H1 (cell line): ENCODE results near the gene LANCL2. TPM values are rescaled to one million over a fixed set of nuclear protein-coding genes. Genes with fewer than 3 reads are reported as not detected.

Experiments
- CTCF ChIA-PET: fragments of 300-600 bp; sonication (Branson Sonifier 250); formaldehyde crosslinking; loops from one replicate; lab custom pipeline; 2021; ENCODE audit not compliant: partially characterized antibody; lab: Charles Lee
- POLR2A ChIA-PET: fragments of 300-600 bp; sonication (Branson Sonifier 250); formaldehyde crosslinking; loops from one replicate; lab custom pipeline; 2021; ENCODE audit warnings: inconsistent platforms; ENCODE audit not compliant: partially characterized antibody; lab: Charles Lee
- DNase-seq, 2 experiments: peaks; one replicate each; pipeline versions ENCODE4 v3.0.0 to v3.0.0-alpha.2; 2010 to 2022; ENCODE audit warnings: low spot score in 2 of 2, low read depth in 1 of 2, mixed read lengths in 1 of 2
- FAIRE-seq: peaks from 2 replicates; lab custom pipeline; 2011; peaks lifted over from hg19 to GRCh38; lab: Jason Lieb, UNC
- H2AFZ ChIP-seq: 2 replicates; pipeline ENCODE4 v1.8.1; 2012; ENCODE audit warnings: low read length, inconsistent platforms
- H2AK5ac ChIP-seq: 2 replicates; pipeline ENCODE4 v1.6.1; 2013; ENCODE audit warnings: low read depth, low read length
- H2BK120ac ChIP-seq: replicated peaks from 2 replicates; pipeline ENCODE3; 2013; ENCODE audit warnings: low read depth, low read length, inconsistent platforms
- H2BK12ac ChIP-seq: 2 replicates; pipeline ENCODE4 v1.6.1; 2013; ENCODE audit warnings: low read depth, low read length
- H2BK15ac ChIP-seq: 2 replicates; pipeline ENCODE4 v1.6.1; 2013; ENCODE audit warnings: low read length
- H2BK20ac ChIP-seq: 2 replicates; pipeline ENCODE4 v1.6.1; 2013; ENCODE audit warnings: low read length
- H2BK5ac ChIP-seq: 2 replicates; pipeline ENCODE4 v1.6.1; 2013; ENCODE audit warnings: low read depth, low read length
- H3K14ac ChIP-seq: 2 replicates; pipeline ENCODE4 v1.6.1; 2013; ENCODE audit warnings: inconsistent platforms; ENCODE audit not compliant: insufficient read length
- H3K18ac ChIP-seq: 2 replicates; pipeline ENCODE4 v1.6.1; 2013; ENCODE audit warnings: low read length; ENCODE audit errors: extremely low read depth
- H3K23ac ChIP-seq: 2 replicates; pipeline ENCODE4 v1.6.1; 2013; ENCODE audit warnings: inconsistent platforms; ENCODE audit not compliant: insufficient read length
- H3K23me2 ChIP-seq: 2 replicates; pipeline ENCODE4 v1.6.1; 2013; ENCODE audit warnings: low read depth, low read length
- H3K27ac ChIP-seq: 2 replicates; pipeline ENCODE4 v1.6.1; 2011; ENCODE audit warnings: low read depth, low read length, inconsistent platforms
- H3K27me3 ChIP-seq, 4 experiments: replicated peaks in 1 of 4; 1 replicate in 1 of 4; 2 replicates in 3 of 4; pipeline versions ENCODE4 v1.6.1 to v1.8.1; 2011 to 2013; ENCODE audit warnings: low read length in 3 of 4, mild to moderate bottlenecking in 3 of 4, inconsistent platforms in 2 of 4, mixed read lengths in 2 of 4, moderate library complexity in 1 of 4; ENCODE audit not compliant: control insufficient read depth in 3 of 4, insufficient read depth in 3 of 4; ENCODE audit errors: extremely low read depth in 1 of 4
- H3K36me3 ChIP-seq, 4 experiments: 2 replicates each; pipeline versions ENCODE4 v1.6.1 to v1.8.1; 2011 to 2013; ENCODE audit warnings: mild to moderate bottlenecking in 4 of 4, low read length in 3 of 4, moderate library complexity in 2 of 4, control low read depth in 1 of 4, inconsistent platforms in 1 of 4; ENCODE audit not compliant: insufficient read depth in 4 of 4, control insufficient read depth in 2 of 4
- H3K4ac ChIP-seq: replicated peaks from 2 replicates; pipeline ENCODE3; 2013; ENCODE audit warnings: low read length, low read depth, mixed read lengths, inconsistent platforms; ENCODE audit not compliant: insufficient read length
- H3K4me1 ChIP-seq, 4 experiments: replicated peaks in 1 of 4; 1 replicate in 1 of 4; 2 replicates in 3 of 4; pipeline versions ENCODE4 v1.6.1 to v1.8.1; 2011 to 2013; ENCODE audit warnings: low read length in 3 of 4, inconsistent platforms in 2 of 4, mixed read lengths in 1 of 4; ENCODE audit not compliant: insufficient read depth in 4 of 4, control insufficient read depth in 3 of 4
- H3K4me2 ChIP-seq, 2 experiments: 2 replicates each; pipeline versions ENCODE4 v1.6.1 to v1.8.1; 2011 to 2013; ENCODE audit warnings: low read depth in 2 of 2, low read length in 2 of 2, control low read depth in 1 of 2, inconsistent platforms in 1 of 2, mild to moderate bottlenecking in 1 of 2; ENCODE audit not compliant: insufficient read depth in 1 of 2
- H3K4me3 ChIP-seq, 4 experiments: fragments of 200-600, 300-600 bp in 1 of 4; sonication (generic), shearing (Covaris generic), sonication (Bioruptor Twin) in 1 of 4; 2 replicates each; pipeline versions ENCODE4 v1.5.1 to v1.8.1; 2011 to 2016; ENCODE audit warnings: low read length in 4 of 4, low read depth in 3 of 4, control low read depth in 2 of 4, inconsistent platforms in 2 of 4, mild to moderate bottlenecking in 2 of 4, mixed read lengths in 1 of 4, moderate library complexity in 1 of 4; ENCODE audit not compliant: insufficient read depth in 2 of 4; ENCODE audit errors: extremely low read depth in 1 of 4
- H3K56ac ChIP-seq: replicated peaks from 2 replicates; pipeline ENCODE3; 2013; ENCODE audit warnings: low read depth, mild to moderate bottlenecking, mixed read lengths, low read length, inconsistent platforms; ENCODE audit not compliant: insufficient read length
- H3K79me1 ChIP-seq: 2 replicates; pipeline ENCODE4 v1.6.1; 2013; ENCODE audit warnings: low read depth, low read length, control low read depth
- H3K79me2 ChIP-seq, 2 experiments: 2 replicates each; pipeline versions ENCODE4 v1.6.1 to v1.8.1; 2012 to 2013; ENCODE audit warnings: low read length in 2 of 2, mild to moderate bottlenecking in 2 of 2, inconsistent platforms in 1 of 2; ENCODE audit not compliant: insufficient read depth in 2 of 2, control insufficient read depth in 1 of 2
- H3K9ac ChIP-seq, 4 experiments: replicated peaks in 1 of 4; 1 replicate in 1 of 4; 2 replicates in 3 of 4; pipeline versions ENCODE4 v1.6.1 to v1.8.1; 2011 to 2013; ENCODE audit warnings: low read depth in 3 of 4, low read length in 3 of 4, control low read depth in 2 of 4, mild to moderate bottlenecking in 2 of 4, moderate library complexity in 2 of 4, inconsistent platforms in 1 of 4; ENCODE audit errors: extremely low read depth in 1 of 4
- H3K9me3 ChIP-seq, 2 experiments: 2 replicates each; pipeline versions ENCODE4 v1.6.1 to v1.8.1; 2012 to 2013; ENCODE audit warnings: mild to moderate bottlenecking in 2 of 2, moderate library complexity in 2 of 2, control low read depth in 1 of 2, inconsistent platforms in 1 of 2, low read depth in 1 of 2, low read length in 1 of 2, mixed read lengths in 1 of 2; ENCODE audit not compliant: insufficient read depth in 2 of 2
- H4K20me1 ChIP-seq, 2 experiments: replicated peaks in 1 of 2; 2 replicates each; pipeline versions ENCODE3 to v1.8.1; 2011 to 2013; ENCODE audit warnings: inconsistent platforms in 2 of 2, low read length in 2 of 2, mild to moderate bottlenecking in 1 of 2; ENCODE audit not compliant: insufficient read depth in 2 of 2, control insufficient read depth in 1 of 2
- H4K5ac ChIP-seq: 2 replicates; pipeline ENCODE4 v1.6.1; 2013; ENCODE audit warnings: low read length, low read depth, mixed read lengths, inconsistent platforms; ENCODE audit not compliant: insufficient read length
- H4K8ac ChIP-seq: 2 replicates; pipeline ENCODE4 v1.8.0; 2013; ENCODE audit warnings: mild to moderate bottlenecking, moderate library complexity, low read length, inconsistent platforms; ENCODE audit not compliant: insufficient read depth; ENCODE audit errors: extremely low read depth
- H4K91ac ChIP-seq: replicated peaks from 2 replicates; pipeline ENCODE3; 2013; ENCODE audit warnings: low read length, mixed read lengths, inconsistent platforms; ENCODE audit not compliant: insufficient read length
- BRCA1 ChIP-seq: IDR thresholded peaks from 2 replicates; pipeline ENCODE4 v1.6.1; 2012; ENCODE audit warnings: low read depth, low read length, improper control_type of control experiment
- EGR1 ChIP-seq: IDR thresholded peaks from 2 replicates; pipeline ENCODE4 v1.6.1; 2011; ENCODE audit warnings: low read depth, low read length, borderline replicate concordance
- KDM1A ChIP-seq: fragments of 200-600, 300-600 bp; sonication (generic); IDR thresholded peaks from 2 replicates; pipeline ENCODE4 v1.7.1; 2016; ENCODE audit warnings: mild to moderate bottlenecking, low read length, borderline replicate concordance
- KDM5A ChIP-seq: fragments of 200-600 bp; IDR thresholded peaks from 2 replicates; pipeline ENCODE4 v1.7.1; 2012; ENCODE audit warnings: mild to moderate bottlenecking, low read length, inconsistent platforms, mixed read lengths
- RBBP5 ChIP-seq: IDR thresholded peaks from 2 replicates; pipeline ENCODE4 v1.7.1; 2012; ENCODE audit warnings: low read depth, mild to moderate bottlenecking, inconsistent platforms, low read length, moderate library complexity, borderline replicate concordance
- RXRA ChIP-seq: IDR thresholded peaks from 2 replicates; pipeline ENCODE4 v1.6.1; 2011; ENCODE audit warnings: low read depth, mild to moderate bottlenecking, low read length, moderate library complexity; ENCODE audit not compliant: insufficient read depth
- SP4 ChIP-seq: IDR thresholded peaks from 2 replicates; pipeline ENCODE4 v1.6.1; 2012; ENCODE audit warnings: low read length, inconsistent platforms
- TCF12 ChIP-seq: IDR thresholded peaks from 2 replicates; pipeline ENCODE4 v1.6.1; 2011; ENCODE audit warnings: low read depth, mild to moderate bottlenecking, low read length
- WGBS, 2 experiments: shearing (Covaris generic) in 1 of 2; methylation state at CpG; one replicate each; pipeline versions ENCODE4 v1.1.6 to v1.1.7; 2013 to 2015; ENCODE audit warnings: low lambda C conversion rate in 2 of 2, mixed read lengths in 2 of 2, inconsistent platforms in 1 of 2, low coverage in 1 of 2, missing lambda C conversion rate in 1 of 2; ENCODE audit not compliant: insufficient replicate concordance in 2 of 2, insufficient coverage in 1 of 2, insufficient read length in 1 of 2; ENCODE audit errors: extremely low coverage in 1 of 2, missing lambda C conversion rate in 1 of 2; 5-methylcytosine and 5-hydroxymethylcytosine counted together
- polyA plus RNA-seq, 7 experiments: library from polyadenylated mRNA; depleted of rRNA in 3 of 7; stranded (reverse) in 5 of 7; unstranded in 2 of 7; fragments of >200 nt in 5 of 7; fragments of 200-250 nt in 2 of 7; gene quantifications; 1 replicate in 5 of 7; 2 replicates in 1 of 7; 4 replicates in 1 of 7; pipeline versions ENCODE4 v1.2.1 to v1.2.3, GENCODE V29; 2011 to 2013; ENCODE audit warnings: missing spikeins in 2 of 7, mixed read lengths in 2 of 7
- total RNA-seq: library from RNA; stranded (reverse); fragmentation: NEBNext Ultra II Directional; extraction: Animal tissue kit (Norgen Biotek cat#: 25700); gene quantifications from 2 replicates; pipeline ENCODE4 v1.2.1, GENCODE V29; 2021
- TF ChIP-seq, protein P1 (sequence below), 3 experiments: IDR thresholded peaks; 1 replicate in 2 of 3; 2 replicates in 1 of 3; pipeline versions ENCODE4 v1.5.1 to v1.6.1; 2011; ENCODE audit warnings: low read length in 3 of 3, mild to moderate bottlenecking in 3 of 3, inconsistent platforms in 2 of 3, low read depth in 1 of 3, moderate library complexity in 1 of 3; ENCODE audit not compliant: insufficient read depth in 1 of 3; ENCODE audit errors: control extremely low read depth in 1 of 3

The LANCL2 gene
- total and polyA plus RNA-seq, 2 of the 8 experiments (the other 6 are each of a cell fraction or from before 2014, with no cell fraction given) = 9.2 to 9.5 TPM

- Histone ChIP-seq H2BK12ac (no peak overlapping the region), H3K23me2 (no peaks in the 10 kb centered on the region), H2AFZ (no peak overlapping the region), H3K4me2 (no peak overlapping the region), H3K79me1 (peaks cover 4% of the 10 kb centered on the region; the same call in 1 of the 2 replicates), H3K56ac (no peak overlapping the region), H4K8ac (no peak overlapping the region), H3K79me2 (peaks cover 0 to 27% of the 10 kb centered on the region in 2 experiments; a peak in 2 of 4 replicates), H3K36me3 (no peaks in the 10 kb centered on the region; a peak in 1 of 8 replicates), H2BK120ac (no peak overlapping the region), H3K18ac (no peak overlapping the region), H3K4ac (no peak overlapping the region), H3K27ac (no peak overlapping the region), H3K4me1 (peaks cover 0 to 4% (median 2%) of the 10 kb centered on the region in 4 experiments; a peak in 4 of 7 replicates), H3K9me3 (no peaks in the 10 kb centered on the region), H3K23ac (no peak overlapping the region), H3K9ac (no peak overlapping the region), H2BK15ac (no peak overlapping the region), H2BK20ac (no peak overlapping the region), H2AK5ac (no peak overlapping the region), H3K14ac (no peak overlapping the region), H4K91ac (no peak overlapping the region), H3K4me3 (no peak overlapping the region), H4K5ac (no peak overlapping the region), H3K27me3 (no peaks in the 10 kb centered on the region), H4K20me1 (no peaks in the 10 kb centered on the region), H2BK5ac (no peak overlapping the region)
- ChIA-PET CTCF (no interaction called here), POLR2A (no interaction called here)
- DNase-seq (no peak), FAIRE-seq (no peak)
- WGBS, 2 experiments = 86% methylated on average over 8 of the region's 8 CpGs; no CpG with 5 or more reads in 1 of the 2 experiments
- no peak for TF ChIP-seq TCF12
- TF ChIP-seq KDM1A = no peak
- TF ChIP-seq BRCA1 = no peak
- no peak for TF ChIP-seq RXRA
- no peak for TF ChIP-seq RBBP5
- TF ChIP-seq KDM5A = no peak
- TF ChIP-seq, protein P1, sequence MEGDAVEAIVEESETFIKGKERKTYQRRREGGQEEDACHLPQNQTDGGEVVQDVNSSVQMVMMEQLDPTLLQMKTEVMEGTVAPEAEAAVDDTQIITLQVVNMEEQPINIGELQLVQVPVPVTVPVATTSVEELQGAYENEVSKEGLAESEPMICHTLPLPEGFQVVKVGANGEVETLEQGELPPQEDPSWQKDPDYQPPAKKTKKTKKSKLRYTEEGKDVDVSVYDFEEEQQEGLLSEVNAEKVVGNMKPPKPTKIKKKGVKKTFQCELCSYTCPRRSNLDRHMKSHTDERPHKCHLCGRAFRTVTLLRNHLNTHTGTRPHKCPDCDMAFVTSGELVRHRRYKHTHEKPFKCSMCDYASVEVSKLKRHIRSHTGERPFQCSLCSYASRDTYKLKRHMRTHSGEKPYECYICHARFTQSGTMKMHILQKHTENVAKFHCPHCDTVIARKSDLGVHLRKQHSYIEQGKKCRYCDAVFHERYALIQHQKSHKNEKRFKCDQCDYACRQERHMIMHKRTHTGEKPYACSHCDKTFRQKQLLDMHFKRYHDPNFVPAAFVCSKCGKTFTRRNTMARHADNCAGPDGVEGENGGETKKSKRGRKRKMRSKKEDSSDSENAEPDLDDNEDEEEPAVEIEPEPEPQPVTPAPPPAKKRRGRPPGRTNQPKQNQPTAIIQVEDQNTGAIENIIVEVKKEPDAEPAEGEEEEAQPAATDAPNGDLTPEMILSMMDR (IDR thresholded peaks at IDR 0.05; ENCODE audit: control extremely low read depth in 1 of 3, insufficient read depth in 1 of 3, low read depth in 1 of 3, low read length in 3 of 3) = no peak
- TF ChIP-seq SP4 = no peak
- no peak for TF ChIP-seq EGR1
These were observed 4.6 kb downstream of the LANCL2 start for GRCh38 chr7:55369427-55370400.
